ENCODE results near the gene GRAMD1B.

The GRAMD1B gene

GRCh38 chr11:123478352-123478987 lies 48.4 kb downstream of the GRAMD1B start:
- FAIRE-seq = peak; percentile 26

GRCh38 chr11:123479048-123479837 lies 49.2 kb downstream of the GRAMD1B start:
- no peak for FAIRE-seq

GRCh38 chr11:123480290-123480815 lies 50.3 kb downstream of the GRAMD1B start:
- no peak for FAIRE-seq

GRCh38 chr11:123480882-123481281 lies 50.8 kb downstream of the GRAMD1B start:
- no peak for FAIRE-seq

GRCh38 chr11:123481640-123482039 lies 51.6 kb downstream of the GRAMD1B start:
- FAIRE-seq = no peak

GRCh38 chr11:123482218-123482617 lies 52.1 kb downstream of the GRAMD1B start:
- FAIRE-seq = no peak

GRCh38 chr11:123483058-123483457 lies 53.0 kb downstream of the GRAMD1B start:
- no peak for FAIRE-seq

GRCh38 chr11:123483466-123483865 lies 53.4 kb downstream of the GRAMD1B start:
- no peak for FAIRE-seq

GRCh38 chr11:123484448-123484847 lies 54.4 kb downstream of the GRAMD1B start:
- FAIRE-seq = no peak

- FAIRE-seq = no peak
Observed at GRCh38 chr11:123487157-123487744, 57.2 kb downstream of the GRAMD1B start.

- FAIRE-seq = no peak
Observed at GRCh38 chr11:123490527-123490926, 60.5 kb downstream of the GRAMD1B start.

- no peak for FAIRE-seq
Observed at GRCh38 chr11:123491241-123491640, 61.2 kb downstream of the GRAMD1B start.

- no peak for FAIRE-seq
Observed at GRCh38 chr11:123493349-123494063, 63.4 kb downstream of the GRAMD1B start.

- FAIRE-seq = no peak
Observed at GRCh38 chr11:123494195-123495050, 64.4 kb downstream of the GRAMD1B start.

GRCh38 chr11:123504401-123504800 lies 74.3 kb downstream of the GRAMD1B start:
- FAIRE-seq = no peak

GRCh38 chr11:123505546-123506299 lies 75.7 kb downstream of the GRAMD1B start:
- FAIRE-seq = no peak

- no peak for FAIRE-seq
Observed at GRCh38 chr11:123507043-123507442, 77.0 kb downstream of the GRAMD1B start.

GRCh38 chr11:123509737-123510578 lies 79.9 kb downstream of the GRAMD1B start:
- FAIRE-seq = no peak

- FAIRE-seq = no peak
Observed at GRCh38 chr11:123510579-123510905, 80.5 kb downstream of the GRAMD1B start.

- FAIRE-seq = no peak
Observed at GRCh38 chr11:123511037-123511870, 81.2 kb downstream of the GRAMD1B start.

Measured in TTC549 (cell line).